Mesothelial cell of epicardium (in vitro differentiated cells): ENCODE measurements around the gene PDCL2. TPM values are rescaled to one million over a fixed set of nuclear protein-coding genes. Genes with fewer than 3 reads are reported as not detected.
"Not testable (repeated sequence)": the region's sequence is repeated elsewhere in the genome, so short reads cannot be mapped to it uniquely, and the experiment has no call there.

ENCODE experiments used
- DNase-seq, 2 experiments: peaks; one replicate each; pipeline ENCODE4 v3.0.0; 2021; ENCODE audit warnings: low spot score in 2 of 2; ENCODE audit not compliant: unreplicated experiment in 2 of 2
- H3K27ac Mint-ChIP-seq: 2 replicates; pipeline ENCODE4 v1.8.0; 2021; ENCODE audit warnings: mixed read lengths
- H3K27me3 Mint-ChIP-seq: 2 replicates; pipeline ENCODE4 v1.8.0; 2021; ENCODE audit warnings: low read depth, mixed read lengths
- H3K36me3 Mint-ChIP-seq: 2 replicates; pipeline ENCODE4 v1.8.0; 2021; ENCODE audit warnings: mixed read lengths
- H3K4me1 Mint-ChIP-seq: 2 replicates; pipeline ENCODE4 v1.8.0; 2021; ENCODE audit warnings: mixed read lengths
- H3K4me3 Mint-ChIP-seq: 2 replicates; pipeline ENCODE4 v1.8.0; 2021; ENCODE audit warnings: mild to moderate bottlenecking, moderate library complexity, mixed read lengths
- H3K9me3 Mint-ChIP-seq: 2 replicates; pipeline ENCODE4 v1.8.0; 2021; ENCODE audit warnings: mixed read lengths
- CTCF ChIP-seq: fragments of 200-600 bp; sonication (generic); IDR thresholded peaks from one replicate; pipeline ENCODE4 v1.5.0; 2021; ENCODE audit warnings: antibody characterized with exemption; ENCODE audit not compliant: unreplicated experiment
- total RNA-seq: library from RNA; stranded (reverse); gene quantifications from 3 replicates; pipeline ENCODE4 v1.2.1, GENCODE V29; 2021

PDCL2 gene
- total RNA-seq, 1 donor from 2014 or later: not detected

- H3K27ac Mint-ChIP-seq: no peak overlapping the region
- H3K36me3 Mint-ChIP-seq: no peaks in the 10 kb centered on the region
- H3K9me3 Mint-ChIP-seq: peaks cover 3% of the 10 kb centered on the region
- no peaks in the 10 kb centered on the region for H3K4me1 Mint-ChIP-seq
- DNase-seq: no peak
- TF ChIP-seq CTCF: no peak
- H3K27me3 Mint-ChIP-seq: peaks cover 7% of the 10 kb centered on the region
- H3K4me3 Mint-ChIP-seq: no peak overlapping the region
Observed at GRCh38 chr4:55561889-55562288, 30.2 kb downstream of the PDCL2 start.

GRCh38 chr4:55560096-55560495, 31.9 kb downstream of the PDCL2 start:
- H3K27ac Mint-ChIP-seq: no peak overlapping the region
- DNase-seq: no peak
- peaks cover 3% of the 10 kb centered on the region for H3K9me3 Mint-ChIP-seq
- H3K4me1 Mint-ChIP-seq: no peaks in the 10 kb centered on the region
- H3K4me3 Mint-ChIP-seq: no peak overlapping the region
- TF ChIP-seq CTCF: no peak
- H3K27me3 Mint-ChIP-seq: peaks cover 7% of the 10 kb centered on the region
- H3K36me3 Mint-ChIP-seq: no peaks in the 10 kb centered on the region

DNA sequence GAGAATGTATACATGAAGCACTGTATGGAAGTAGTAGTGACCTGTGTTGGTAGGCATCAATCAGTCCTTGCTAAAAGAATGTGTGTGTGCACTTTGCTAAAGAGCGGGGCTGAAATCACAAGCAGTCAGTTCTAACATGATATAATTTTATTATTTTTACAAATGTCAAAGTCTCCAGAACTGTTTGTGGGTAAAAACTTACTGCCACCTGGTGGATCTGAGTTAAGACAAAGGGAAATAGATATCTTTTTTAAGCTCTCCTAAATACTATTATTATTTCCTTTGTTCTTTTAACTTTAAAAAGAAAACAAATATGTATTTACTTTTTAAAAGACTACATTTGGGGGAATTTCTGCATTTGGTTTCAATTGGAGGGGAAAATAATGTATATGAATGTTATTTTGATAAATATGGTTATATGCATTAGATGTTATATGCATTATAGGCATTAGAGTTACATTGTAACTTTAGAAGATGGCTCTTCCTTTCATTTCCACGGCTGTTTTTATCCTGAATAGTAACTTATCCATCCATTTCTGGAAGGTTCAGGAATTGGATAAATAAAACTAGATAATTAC, 37.5 kb downstream of the PDCL2 start:
- Mint-ChIP-seq H3K27me3 (peaks cover 2% of the 10 kb centered on the region), H3K4me3 (no peak overlapping the region)

DNA sequence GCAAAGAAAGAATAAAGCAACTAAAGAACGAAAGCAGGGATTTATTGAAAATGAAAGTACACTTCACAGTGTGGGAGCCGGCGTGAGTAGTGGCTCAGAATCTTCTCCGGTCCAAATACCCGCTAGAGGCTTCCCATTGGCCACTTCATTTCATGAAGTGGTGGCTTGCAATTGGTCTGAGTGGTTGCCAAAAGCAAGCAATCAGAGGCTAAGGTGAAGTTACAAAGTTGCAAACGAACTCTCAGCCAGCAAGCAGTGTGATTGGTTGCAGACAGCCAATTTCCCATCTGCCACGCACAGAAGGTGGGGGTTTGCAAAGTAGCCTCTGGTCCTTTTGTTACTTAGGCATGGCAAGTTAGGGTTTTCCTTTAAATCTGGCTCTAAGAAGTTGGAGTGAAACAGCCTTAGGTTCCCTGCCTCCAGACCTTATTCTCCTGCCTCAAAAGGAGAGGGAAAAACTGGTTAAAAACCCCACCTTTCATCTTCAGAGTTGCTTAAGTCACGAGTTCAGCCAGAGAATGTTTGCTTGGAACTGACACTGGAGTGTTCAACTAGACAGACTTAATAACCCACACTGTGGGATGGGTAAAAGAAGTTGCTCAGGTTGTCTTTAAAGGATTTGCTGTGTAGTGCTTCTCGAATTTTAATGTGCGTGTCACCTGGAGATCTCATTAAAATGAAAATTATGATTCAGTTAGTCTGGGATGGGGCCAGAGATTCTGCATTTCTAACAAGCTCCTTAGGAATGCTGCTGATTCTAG, 38.4 kb downstream of the PDCL2 start:
- H3K4me3 Mint-ChIP-seq: no peak overlapping the region
- H3K27me3 Mint-ChIP-seq: peaks cover 2% of the 10 kb centered on the region
- H3K36me3 Mint-ChIP-seq: no peaks in the 10 kb centered on the region
- peaks cover 3% of the 10 kb centered on the region for H3K9me3 Mint-ChIP-seq
- no peak overlapping the region for H3K27ac Mint-ChIP-seq
- no peak for TF ChIP-seq CTCF
- H3K4me1 Mint-ChIP-seq: peaks cover 1% of the 10 kb centered on the region
- DNase-seq: no peak

More for the DNA sequence above, 37.5 kb downstream of the PDCL2 start:
- no peak for DNase-seq
- H3K9me3 Mint-ChIP-seq: peaks cover 3% of the 10 kb centered on the region
- no peaks in the 10 kb centered on the region for H3K36me3 Mint-ChIP-seq
- H3K4me1 Mint-ChIP-seq: no peaks in the 10 kb centered on the region
- TF ChIP-seq CTCF: peak; percentile 47
- no peak overlapping the region for H3K27ac Mint-ChIP-seq

GRCh38 chr4:55551964-55552363, 40.1 kb downstream of the PDCL2 start:
- H3K4me3 Mint-ChIP-seq, DNase-seq, H3K36me3 Mint-ChIP-seq, H3K27me3 Mint-ChIP-seq, H3K9me3 Mint-ChIP-seq, H3K27ac Mint-ChIP-seq: not testable (repeated sequence)
- H3K4me1 Mint-ChIP-seq: peaks cover 14% of the 10 kb centered on the region

GRCh38 chr4:55549888-55550287, 42.2 kb downstream of the PDCL2 start:
- Mint-ChIP-seq H3K27me3 (no peaks in the 10 kb centered on the region), H3K4me1 (peaks cover 14% of the 10 kb centered on the region), H3K36me3 (no peaks in the 10 kb centered on the region), H3K4me3 (no peak overlapping the region), H3K27ac (no peak overlapping the region), H3K9me3 (no peaks in the 10 kb centered on the region)
- no peak for TF ChIP-seq CTCF
- DNase-seq: no peak
